Measurements from ENCODE around the gene CSNK1E.
"Not testable (repeated sequence)": the region's sequence is repeated elsewhere in the genome, so short reads cannot be mapped to it uniquely, and the experiment has no call there.

DNA sequence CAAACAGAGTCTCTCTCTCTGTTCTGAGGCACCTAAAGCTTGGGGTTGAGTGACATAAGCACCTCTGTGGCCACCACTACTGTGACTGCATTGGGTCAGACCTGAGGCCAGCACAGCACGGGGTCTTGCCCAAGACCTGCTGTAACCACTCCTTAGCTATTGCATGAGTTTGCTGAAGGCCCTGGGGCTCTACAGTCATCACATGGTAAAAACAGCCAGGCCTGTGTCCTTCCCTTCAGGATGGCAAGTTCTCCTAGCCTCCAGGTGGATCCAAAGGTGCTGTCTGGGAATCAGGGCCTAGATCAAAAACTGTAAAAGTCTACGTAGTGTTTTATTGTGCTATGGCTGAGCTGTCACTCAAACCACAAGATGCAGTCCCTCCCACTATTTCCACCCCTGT lies 43.3 kb upstream of the CSNK1E start:
- TF ChIP-seq, protein P1, sequence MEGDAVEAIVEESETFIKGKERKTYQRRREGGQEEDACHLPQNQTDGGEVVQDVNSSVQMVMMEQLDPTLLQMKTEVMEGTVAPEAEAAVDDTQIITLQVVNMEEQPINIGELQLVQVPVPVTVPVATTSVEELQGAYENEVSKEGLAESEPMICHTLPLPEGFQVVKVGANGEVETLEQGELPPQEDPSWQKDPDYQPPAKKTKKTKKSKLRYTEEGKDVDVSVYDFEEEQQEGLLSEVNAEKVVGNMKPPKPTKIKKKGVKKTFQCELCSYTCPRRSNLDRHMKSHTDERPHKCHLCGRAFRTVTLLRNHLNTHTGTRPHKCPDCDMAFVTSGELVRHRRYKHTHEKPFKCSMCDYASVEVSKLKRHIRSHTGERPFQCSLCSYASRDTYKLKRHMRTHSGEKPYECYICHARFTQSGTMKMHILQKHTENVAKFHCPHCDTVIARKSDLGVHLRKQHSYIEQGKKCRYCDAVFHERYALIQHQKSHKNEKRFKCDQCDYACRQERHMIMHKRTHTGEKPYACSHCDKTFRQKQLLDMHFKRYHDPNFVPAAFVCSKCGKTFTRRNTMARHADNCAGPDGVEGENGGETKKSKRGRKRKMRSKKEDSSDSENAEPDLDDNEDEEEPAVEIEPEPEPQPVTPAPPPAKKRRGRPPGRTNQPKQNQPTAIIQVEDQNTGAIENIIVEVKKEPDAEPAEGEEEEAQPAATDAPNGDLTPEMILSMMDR (conservative IDR thresholded peaks at IDR 0.05) = not testable (repeated sequence)
- TF ChIP-seq ZFX (IDR thresholded peaks at IDR 0.05) = not testable (repeated sequence)
